MM.1S (cell line): ENCODE results near the gene DLGAP1.

Source experiments
- DNase-seq: peaks from one replicate; pipeline ENCODE4 v3.0.0-alpha.2; 2015
- H2AFZ ChIP-seq: fragments of 300-600 bp; sonication (generic); 2 replicates; pipeline ENCODE4 v1.6.0; 2016; ENCODE audit warnings: antibody characterized with exemption, low read length
- H3F3A ChIP-seq: fragments of 300-600 bp; sonication (generic); 2 replicates; pipeline ENCODE4 v1.6.1; 2016; ENCODE audit warnings: mild to moderate bottlenecking, antibody characterized with exemption, low read length, moderate library complexity, mixed read lengths; ENCODE audit not compliant: insufficient read depth
- H3K27ac ChIP-seq: fragments of 300-600 bp; sonication (generic); 2 replicates; pipeline ENCODE4 v1.5.1; 2016; ENCODE audit warnings: mild to moderate bottlenecking, low read length
- H3K27me3 ChIP-seq: fragments of 300-600 bp; sonication (generic); replicated peaks from 2 replicates; pipeline ENCODE4 v1.6.0; 2016; ENCODE audit warnings: low read length; ENCODE audit not compliant: insufficient read depth
- H3K36me3 ChIP-seq: fragments of 300-600 bp; sonication (generic); replicated peaks from 2 replicates; pipeline ENCODE4 v1.6.1; 2016; ENCODE audit warnings: mild to moderate bottlenecking, low read length, mixed read lengths; ENCODE audit not compliant: insufficient read depth
- H3K4me1 ChIP-seq: fragments of 300-600 bp; sonication (generic); 2 replicates; pipeline ENCODE4 v1.6.1; 2016; ENCODE audit warnings: low read length, mixed read lengths
- H3K4me2 ChIP-seq: fragments of 300-600 bp; sonication (generic); 2 replicates; pipeline ENCODE4 v1.6.0; 2016; ENCODE audit warnings: low read depth, low read length
- H3K4me3 ChIP-seq: fragments of 300-600 bp; sonication (generic); 2 replicates; pipeline ENCODE4 v1.5.1; 2016; ENCODE audit warnings: low read length, mixed read lengths
- H3K79me2 ChIP-seq: fragments of 300-600 bp; sonication (generic); 2 replicates; pipeline ENCODE4 v1.6.1; 2016; ENCODE audit warnings: mixed run types, low read length, mixed read lengths
- H3K9ac ChIP-seq: fragments of 300-600 bp; sonication (generic); 2 replicates; pipeline ENCODE4 v1.6.1; 2016; ENCODE audit warnings: low read length, mixed read lengths
- H3K9me2 ChIP-seq: fragments of 300-600 bp; sonication (generic); replicated peaks from 2 replicates; pipeline ENCODE4 v1.6.1; 2016; ENCODE audit warnings: mild to moderate bottlenecking, low read length, mixed read lengths; ENCODE audit not compliant: insufficient read depth
- H3K9me3 ChIP-seq: fragments of 300-600 bp; sonication (generic); replicated peaks from 2 replicates; pipeline ENCODE4 v1.6.1; 2016; ENCODE audit warnings: mild to moderate bottlenecking, low read length, mixed read lengths; ENCODE audit not compliant: insufficient read depth
- H4K20me1 ChIP-seq: fragments of 300-600 bp; sonication (generic); 2 replicates; pipeline ENCODE4 v1.6.1; 2016; ENCODE audit warnings: mild to moderate bottlenecking, low read length, moderate library complexity, mixed read lengths; ENCODE audit not compliant: insufficient read depth
- EZH2 ChIP-seq: fragments of 300-600 bp; sonication (generic); optimal IDR thresholded peaks from 2 replicates; pipeline ENCODE3; 2017; ENCODE audit warnings: low read depth, mild to moderate bottlenecking, antibody characterized with exemption, low read length, mixed read lengths
- EZH2phosphoT487 ChIP-seq: fragments of 300-600 bp; sonication (generic); IDR thresholded peaks from 2 replicates; pipeline ENCODE4 v1.6.1; 2018; ENCODE audit warnings: antibody characterized with exemption, low read length
- TF ChIP-seq, protein P1 (sequence below): fragments of 300-600 bp; sonication (generic); IDR thresholded peaks from 2 replicates; pipeline ENCODE4 v1.5.1; 2016; ENCODE audit warnings: antibody characterized with exemption, low read length, mixed read lengths

DLGAP1 gene

DNA sequence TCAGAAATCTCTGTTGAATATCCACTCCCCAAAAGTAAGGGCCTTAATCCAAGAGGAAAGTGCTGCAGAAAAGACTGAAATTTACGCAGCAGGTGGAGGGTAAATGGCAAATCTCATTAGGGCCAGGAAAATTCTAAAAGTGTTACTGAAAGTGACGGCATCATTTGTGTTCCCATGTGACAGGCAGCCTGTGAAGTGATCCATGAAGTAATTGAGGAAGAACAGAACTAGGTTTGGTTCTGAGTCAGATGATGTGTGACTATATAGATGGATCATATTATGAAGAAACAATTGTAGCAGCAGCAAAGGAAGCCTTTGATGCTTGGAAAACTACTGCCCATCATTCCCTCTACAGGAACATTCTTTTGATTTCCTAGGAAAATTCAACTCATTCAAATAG is 603.9 kb downstream of the DLGAP1 start:
- Histone ChIP-seq H3K9me3 (no peaks in the 10 kb centered on the region), H3K27me3 (no peaks in the 10 kb centered on the region), H4K20me1 (no peaks in the 10 kb centered on the region), H3K9ac (no peak overlapping the region), H3K4me3 (no peak overlapping the region), H3K79me2 (no peaks in the 10 kb centered on the region), H3K9me2 (no peaks in the 10 kb centered on the region), H3K4me2 (no peak overlapping the region), H3K27ac (no peak overlapping the region), H3F3A (no peaks in the 10 kb centered on the region), H3K4me1 (no peaks in the 10 kb centered on the region), H3K36me3 (no peaks in the 10 kb centered on the region), H2AFZ (no peak overlapping the region)
- TF ChIP-seq EZH2 (no peak), EZH2phosphoT487 (no peak)
- TF ChIP-seq, protein P1, sequence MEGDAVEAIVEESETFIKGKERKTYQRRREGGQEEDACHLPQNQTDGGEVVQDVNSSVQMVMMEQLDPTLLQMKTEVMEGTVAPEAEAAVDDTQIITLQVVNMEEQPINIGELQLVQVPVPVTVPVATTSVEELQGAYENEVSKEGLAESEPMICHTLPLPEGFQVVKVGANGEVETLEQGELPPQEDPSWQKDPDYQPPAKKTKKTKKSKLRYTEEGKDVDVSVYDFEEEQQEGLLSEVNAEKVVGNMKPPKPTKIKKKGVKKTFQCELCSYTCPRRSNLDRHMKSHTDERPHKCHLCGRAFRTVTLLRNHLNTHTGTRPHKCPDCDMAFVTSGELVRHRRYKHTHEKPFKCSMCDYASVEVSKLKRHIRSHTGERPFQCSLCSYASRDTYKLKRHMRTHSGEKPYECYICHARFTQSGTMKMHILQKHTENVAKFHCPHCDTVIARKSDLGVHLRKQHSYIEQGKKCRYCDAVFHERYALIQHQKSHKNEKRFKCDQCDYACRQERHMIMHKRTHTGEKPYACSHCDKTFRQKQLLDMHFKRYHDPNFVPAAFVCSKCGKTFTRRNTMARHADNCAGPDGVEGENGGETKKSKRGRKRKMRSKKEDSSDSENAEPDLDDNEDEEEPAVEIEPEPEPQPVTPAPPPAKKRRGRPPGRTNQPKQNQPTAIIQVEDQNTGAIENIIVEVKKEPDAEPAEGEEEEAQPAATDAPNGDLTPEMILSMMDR = no peak
- no peak for DNase-seq

DNA sequence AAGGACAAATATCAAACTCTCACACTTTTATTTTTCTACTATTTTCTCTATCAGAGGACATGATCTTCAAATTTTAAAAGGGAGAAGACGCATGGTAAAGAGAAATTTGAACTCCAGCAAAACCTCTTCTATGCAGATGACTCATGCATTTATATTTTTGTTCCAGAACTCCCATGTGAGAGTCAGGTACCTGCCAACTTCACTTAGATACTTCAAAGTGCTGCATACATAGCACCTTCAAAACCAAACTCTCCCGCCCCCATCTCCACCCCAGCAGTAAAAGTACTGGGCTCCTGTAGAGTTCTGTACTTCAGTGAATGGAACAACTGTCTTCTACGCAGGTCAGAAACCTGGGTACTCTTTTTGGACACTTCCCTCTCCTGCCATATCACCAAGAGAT is 606.8 kb downstream of the DLGAP1 start:
- H3K4me2 ChIP-seq = no peak overlapping the region
- H4K20me1 ChIP-seq = no peaks in the 10 kb centered on the region
- TF ChIP-seq EZH2phosphoT487 (no peak), EZH2 (no peak)
- TF ChIP-seq, protein P1 = no peak
- H3K79me2 ChIP-seq = no peaks in the 10 kb centered on the region
- no peaks in the 10 kb centered on the region for H3K4me1 ChIP-seq
- no peaks in the 10 kb centered on the region for H3K9me3 ChIP-seq
- no peak for DNase-seq
- no peaks in the 10 kb centered on the region for H3F3A ChIP-seq
- no peak overlapping the region for H3K9ac ChIP-seq
- H3K9me2 ChIP-seq = no peaks in the 10 kb centered on the region
- H3K27ac ChIP-seq = no peak overlapping the region
- no peaks in the 10 kb centered on the region for H3K36me3 ChIP-seq
- H3K4me3 ChIP-seq = no peak overlapping the region
- no peaks in the 10 kb centered on the region for H3K27me3 ChIP-seq
- H2AFZ ChIP-seq = no peak overlapping the region

DNA sequence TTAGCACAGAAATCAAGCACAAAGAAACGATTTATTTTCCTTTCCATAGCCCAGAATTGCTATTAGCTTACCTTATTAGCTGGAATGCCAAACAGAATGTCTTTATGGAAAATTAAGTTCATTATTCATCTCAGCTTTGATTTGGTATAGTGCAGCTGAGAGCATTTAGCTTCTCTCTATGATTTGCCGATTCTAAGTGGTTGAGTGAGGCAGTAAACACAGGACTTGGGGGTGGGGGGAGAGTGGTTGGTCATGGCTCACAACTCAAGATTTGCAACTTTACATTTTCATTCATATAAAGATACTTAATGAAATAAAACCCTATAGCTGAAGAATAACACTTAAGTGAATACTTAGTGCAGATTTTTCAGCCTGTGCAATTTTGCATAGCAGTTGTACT is 609.9 kb downstream of the DLGAP1 start:
- H3K4me2 ChIP-seq = no peak overlapping the region
- TF ChIP-seq, protein P1 = no peak
- TF ChIP-seq EZH2phosphoT487 (no peak), EZH2 (no peak)
- H4K20me1 ChIP-seq = no peaks in the 10 kb centered on the region
- H3F3A ChIP-seq = no peaks in the 10 kb centered on the region
- no peak overlapping the region for H3K9ac ChIP-seq
- no peaks in the 10 kb centered on the region for H3K27me3 ChIP-seq
- no peaks in the 10 kb centered on the region for H3K36me3 ChIP-seq
- DNase-seq = no peak
- H3K4me1 ChIP-seq = no peaks in the 10 kb centered on the region
- H2AFZ ChIP-seq = no peak overlapping the region
- H3K9me3 ChIP-seq = no peaks in the 10 kb centered on the region
- no peak overlapping the region for H3K27ac ChIP-seq
- H3K79me2 ChIP-seq = no peaks in the 10 kb centered on the region
- H3K9me2 ChIP-seq = no peaks in the 10 kb centered on the region
- no peak overlapping the region for H3K4me3 ChIP-seq
